ENCODE measurements around the gene SEMA3D. TPM values are rescaled to one million over a fixed set of nuclear protein-coding genes. Genes with fewer than 3 reads are reported as not detected.

Gene SEMA3D
- total RNA-seq, 4 donors from 2014 or later = 4.8 to 12.7 (median 9.8) TPM

- 86 to 93% methylated on average over 4 of the region's 4 CpGs for WGBS, 2 donors
- H3K9me3 ChIP-seq = no peaks in the 10 kb centered on the region
- H3K27me3 ChIP-seq = no peaks in the 10 kb centered on the region
- H3K36me3 ChIP-seq = no peaks in the 10 kb centered on the region
- H3K4me3 ChIP-seq = no peak overlapping the region
- no peaks in the 10 kb centered on the region for H3K4me1 ChIP-seq
- H3K27ac ChIP-seq = no peak overlapping the region
- DNase-seq (ENCODE audit: low spot score in 2 of 2) = no peak
- no peak for TF ChIP-seq POLR2A (IDR thresholded peaks at IDR 0.05)
- TF ChIP-seq, protein P1, sequence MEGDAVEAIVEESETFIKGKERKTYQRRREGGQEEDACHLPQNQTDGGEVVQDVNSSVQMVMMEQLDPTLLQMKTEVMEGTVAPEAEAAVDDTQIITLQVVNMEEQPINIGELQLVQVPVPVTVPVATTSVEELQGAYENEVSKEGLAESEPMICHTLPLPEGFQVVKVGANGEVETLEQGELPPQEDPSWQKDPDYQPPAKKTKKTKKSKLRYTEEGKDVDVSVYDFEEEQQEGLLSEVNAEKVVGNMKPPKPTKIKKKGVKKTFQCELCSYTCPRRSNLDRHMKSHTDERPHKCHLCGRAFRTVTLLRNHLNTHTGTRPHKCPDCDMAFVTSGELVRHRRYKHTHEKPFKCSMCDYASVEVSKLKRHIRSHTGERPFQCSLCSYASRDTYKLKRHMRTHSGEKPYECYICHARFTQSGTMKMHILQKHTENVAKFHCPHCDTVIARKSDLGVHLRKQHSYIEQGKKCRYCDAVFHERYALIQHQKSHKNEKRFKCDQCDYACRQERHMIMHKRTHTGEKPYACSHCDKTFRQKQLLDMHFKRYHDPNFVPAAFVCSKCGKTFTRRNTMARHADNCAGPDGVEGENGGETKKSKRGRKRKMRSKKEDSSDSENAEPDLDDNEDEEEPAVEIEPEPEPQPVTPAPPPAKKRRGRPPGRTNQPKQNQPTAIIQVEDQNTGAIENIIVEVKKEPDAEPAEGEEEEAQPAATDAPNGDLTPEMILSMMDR (IDR thresholded peaks at IDR 0.05) = no peak
- no peak for TF ChIP-seq EP300 (IDR thresholded peaks at IDR 0.05)
These were observed 175.7 kb downstream of the SEMA3D start for GRCh38 chr7:85011127-85011526.

DNA sequence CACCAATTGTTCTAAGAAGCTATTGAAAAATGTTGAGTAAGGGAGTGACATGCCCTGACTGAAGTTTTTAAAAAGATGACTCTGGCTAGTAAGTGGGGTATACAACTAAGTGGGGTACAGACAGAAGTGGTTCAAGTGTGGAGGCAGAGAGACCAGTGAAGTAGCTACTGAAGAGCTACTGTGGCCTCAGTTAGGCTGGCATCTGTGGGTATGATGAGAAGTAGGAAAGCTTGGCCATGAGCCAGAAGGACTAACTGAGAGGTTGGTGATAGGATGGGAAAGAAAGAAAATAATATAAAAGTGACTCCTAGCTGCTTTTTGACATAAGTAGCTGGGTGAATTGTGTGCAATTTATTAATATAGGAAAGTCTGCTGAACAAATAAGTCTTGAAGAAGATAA lies 176.6 kb downstream of the SEMA3D start:
- TF ChIP-seq, protein P1 (IDR thresholded peaks at IDR 0.05) = no peak
- TF ChIP-seq POLR2A (IDR thresholded peaks at IDR 0.05) (no peak), EP300 (IDR thresholded peaks at IDR 0.05) (no peak)

GRCh38 chr7:85006754-85007153 lies 180.1 kb downstream of the SEMA3D start:
- H3K4me1 ChIP-seq = peaks cover 0 to 10% (median 0%) of the 10 kb centered on the region in 4 donors
- TF ChIP-seq EP300 (IDR thresholded peaks at IDR 0.05) (no peak), POLR2A (IDR thresholded peaks at IDR 0.05) (no peak)
- WGBS, 2 donors = 59 to 78% methylated on average over 1 of the region's 1 CpG
- no peaks in the 10 kb centered on the region for H3K36me3 ChIP-seq
- H3K9me3 ChIP-seq = no peaks in the 10 kb centered on the region
- no peaks in the 10 kb centered on the region for H3K27me3 ChIP-seq
- no peak overlapping the region for H3K4me3 ChIP-seq
- no peak overlapping the region for H3K27ac ChIP-seq
- no peak for DNase-seq (ENCODE audit: low spot score in 2 of 2)

More for the DNA sequence above, 176.6 kb downstream of the SEMA3D start:
- peak in 1 of 2 donors; percentile 6 for DNase-seq (ENCODE audit: low spot score in 2 of 2)
- no peaks in the 10 kb centered on the region for H3K9me3 ChIP-seq
- no peaks in the 10 kb centered on the region for H3K27me3 ChIP-seq
- no peaks in the 10 kb centered on the region for H3K36me3 ChIP-seq
- no peaks in the 10 kb centered on the region for H3K4me1 ChIP-seq
- H3K4me3 ChIP-seq = no peak overlapping the region
- H3K27ac ChIP-seq = no peak overlapping the region

- TF ChIP-seq POLR2A (IDR thresholded peaks at IDR 0.05) (no peak), EP300 (IDR thresholded peaks at IDR 0.05) (no peak)
- TF ChIP-seq, protein P1 (IDR thresholded peaks at IDR 0.05) = no peak
- DNase-seq (ENCODE audit: low spot score in 2 of 2) = no peak
- H3K4me1 ChIP-seq = peaks cover 0 to 10% (median 0%) of the 10 kb centered on the region in 4 donors
- no peak overlapping the region for H3K27ac ChIP-seq
- H3K4me3 ChIP-seq = no peak overlapping the region
- H3K27me3 ChIP-seq = no peaks in the 10 kb centered on the region
- no peaks in the 10 kb centered on the region for H3K9me3 ChIP-seq
- 77 to 91% methylated on average over 2 of the region's 2 CpGs for WGBS, 2 donors
- H3K36me3 ChIP-seq = no peaks in the 10 kb centered on the region
These were observed 182.5 kb downstream of the SEMA3D start for GRCh38 chr7:85004402-85004801.

DNA sequence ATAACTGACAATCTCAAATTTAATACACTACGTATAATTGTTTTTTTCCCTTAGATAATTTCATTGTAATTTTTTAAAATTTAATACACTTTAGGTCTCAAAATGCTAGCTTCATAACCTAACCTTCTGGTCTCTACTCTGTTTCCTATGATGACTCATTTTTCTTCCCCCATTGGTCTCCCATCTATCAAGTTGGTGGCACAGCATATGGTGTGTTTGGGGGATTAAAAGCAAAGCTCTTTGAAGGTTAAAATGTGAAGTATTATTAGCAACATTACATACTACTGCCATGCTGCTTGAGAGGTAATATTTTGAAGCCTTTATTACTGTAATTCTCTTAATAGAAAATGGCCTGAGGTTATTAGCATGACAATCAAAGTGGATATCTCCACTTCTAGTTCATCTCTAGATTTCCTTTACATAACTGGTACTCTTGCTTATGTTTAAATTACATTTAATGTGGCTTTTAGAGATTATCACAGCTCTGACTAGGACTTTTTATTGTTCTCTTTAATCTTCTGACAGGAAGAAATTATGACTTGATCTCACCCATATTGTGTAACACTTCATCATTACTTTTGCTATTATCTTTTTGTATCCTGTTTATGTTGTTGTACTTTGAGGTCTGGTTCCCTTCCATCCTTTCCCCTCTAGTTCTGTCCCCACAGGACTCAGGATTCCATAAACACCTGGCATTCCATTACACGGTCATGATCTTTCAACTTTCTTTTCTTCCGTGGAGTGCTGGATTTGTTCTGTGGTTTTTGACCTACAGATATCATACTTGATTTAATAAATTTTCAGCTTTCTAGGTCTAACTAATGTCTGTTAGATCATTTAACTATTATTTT lies 185.1 kb downstream of the SEMA3D start:
- H3K27me3 ChIP-seq = no peaks in the 10 kb centered on the region
- DNase-seq (ENCODE audit: low spot score in 2 of 2) = no peak
- H3K4me3 ChIP-seq = no peak overlapping the region
- no peaks in the 10 kb centered on the region for H3K36me3 ChIP-seq
- peaks cover 0 to 10% (median 0%) of the 10 kb centered on the region in 4 donors for H3K4me1 ChIP-seq
- H3K27ac ChIP-seq = no peak overlapping the region
- H3K9me3 ChIP-seq = no peaks in the 10 kb centered on the region
- TF ChIP-seq POLR2A (IDR thresholded peaks at IDR 0.05) (no peak), EP300 (IDR thresholded peaks at IDR 0.05) (no peak)
- TF ChIP-seq, protein P1 (IDR thresholded peaks at IDR 0.05) = no peak
- WGBS, 2 donors = 70 to 74% methylated on average over 3 of the region's 3 CpGs

Measured in tibial nerve (tissue), 4 donors.